GM04504 (cell line): ENCODE measurements around the gene OSBPL1A.

Source experiments
- DNase-seq: peaks from one replicate; pipeline ENCODE4 v3.0.0-alpha.2; 2012; ENCODE audit warnings: low read depth

OSBPL1A gene

GRCh38 chr18:24267878-24268277, 129.7 kb downstream of the OSBPL1A start:
- no peak for DNase-seq

DNA sequence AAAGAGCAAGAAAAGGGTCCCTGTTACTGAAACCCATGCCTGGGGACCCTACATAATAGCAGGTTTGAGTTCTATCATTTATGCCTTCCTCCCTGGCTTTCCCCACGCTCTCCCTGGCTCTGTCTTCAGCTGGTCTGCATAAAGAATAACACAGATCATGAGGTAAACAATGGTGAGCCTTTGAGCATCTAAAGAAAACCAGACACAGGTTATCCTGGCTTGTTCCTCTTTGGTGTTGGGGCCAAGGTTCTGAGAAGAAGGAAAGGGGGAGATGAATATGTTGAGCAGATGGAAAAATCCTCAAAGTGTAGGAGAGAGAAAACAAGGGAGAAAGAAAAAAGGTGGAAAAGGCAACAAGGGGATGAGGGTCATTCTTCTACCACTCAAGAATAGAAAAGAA, 131.5 kb downstream of the OSBPL1A start:
- no peak for DNase-seq

GRCh38 chr18:24265502-24266064, 132.0 kb downstream of the OSBPL1A start:
- no peak for DNase-seq

- DNase-seq = no peak
Observed at GRCh38 chr18:24263050-24263449, 134.6 kb downstream of the OSBPL1A start.

DNA sequence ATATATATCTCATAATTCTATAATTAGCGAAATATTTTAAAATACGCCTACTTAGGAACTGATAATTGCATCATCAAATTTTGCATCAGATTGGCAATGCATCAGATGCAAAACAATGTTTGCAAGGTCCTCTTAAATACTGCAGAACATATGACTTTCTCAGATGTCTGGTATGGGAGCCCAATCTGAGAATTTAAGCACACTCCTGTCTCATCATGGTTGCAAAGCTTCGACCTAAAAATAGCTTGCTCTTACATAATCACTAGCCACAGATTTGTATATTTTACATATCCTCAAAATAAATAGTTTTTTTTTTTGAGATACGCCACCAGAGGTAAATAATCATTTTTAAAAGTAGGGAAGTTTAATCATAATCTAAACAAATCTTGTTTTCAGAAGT, 135.5 kb downstream of the OSBPL1A start:
- DNase-seq = no peak

GRCh38 chr18:24259869-24260641, 137.6 kb downstream of the OSBPL1A start:
- DNase-seq = no peak

- no peak for DNase-seq
Observed at GRCh38 chr18:24254071-24254470, 143.6 kb downstream of the OSBPL1A start.

- DNase-seq = no peak
Observed at GRCh38 chr18:24249716-24250115, 147.9 kb downstream of the OSBPL1A start.

DNA sequence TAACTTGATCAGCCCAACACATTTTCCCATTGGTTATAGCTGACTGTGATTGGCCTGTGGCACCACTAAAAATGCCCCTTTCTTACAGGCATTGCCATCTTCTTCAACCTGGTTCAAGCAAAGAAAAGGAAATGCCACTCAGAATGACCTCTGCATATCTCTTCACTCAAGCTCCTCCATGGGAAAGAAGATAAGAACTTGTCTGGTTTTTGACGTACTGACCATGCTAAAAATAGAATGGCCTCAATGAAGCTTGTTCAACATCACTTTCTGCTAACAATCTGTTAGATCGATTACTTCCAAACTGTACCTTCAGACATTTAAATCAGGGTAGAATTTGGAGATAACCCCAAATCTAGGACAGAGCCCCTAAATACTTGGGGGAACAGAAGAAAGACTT, 149.3 kb downstream of the OSBPL1A start:
- DNase-seq = no peak

GRCh38 chr18:24246143-24246542, 151.5 kb downstream of the OSBPL1A start:
- DNase-seq = no peak

- DNase-seq = no peak
Observed at GRCh38 chr18:24244698-24245097, 152.9 kb downstream of the OSBPL1A start.

DNA sequence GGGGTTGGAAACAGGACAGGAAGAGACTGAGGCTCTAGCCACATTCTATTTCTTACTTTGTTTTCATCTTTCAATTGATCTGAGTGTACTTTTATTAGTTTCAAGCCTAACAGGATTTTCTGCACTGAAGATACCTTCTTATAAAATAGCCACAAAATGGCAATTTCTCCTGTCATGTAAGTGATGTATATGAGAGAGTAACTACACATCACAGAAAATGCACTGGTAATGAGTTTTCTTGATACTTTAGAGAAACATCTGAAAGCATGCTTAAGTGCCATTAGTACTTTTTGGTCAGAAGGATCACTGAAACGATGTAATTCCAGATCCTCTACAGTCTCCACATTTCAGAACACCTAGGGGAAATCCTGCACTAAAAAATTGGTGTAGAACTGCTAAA, 153.9 kb downstream of the OSBPL1A start:
- no peak for DNase-seq

GRCh38 chr18:24239341-24239740, 158.3 kb downstream of the OSBPL1A start:
- no peak for DNase-seq

DNA sequence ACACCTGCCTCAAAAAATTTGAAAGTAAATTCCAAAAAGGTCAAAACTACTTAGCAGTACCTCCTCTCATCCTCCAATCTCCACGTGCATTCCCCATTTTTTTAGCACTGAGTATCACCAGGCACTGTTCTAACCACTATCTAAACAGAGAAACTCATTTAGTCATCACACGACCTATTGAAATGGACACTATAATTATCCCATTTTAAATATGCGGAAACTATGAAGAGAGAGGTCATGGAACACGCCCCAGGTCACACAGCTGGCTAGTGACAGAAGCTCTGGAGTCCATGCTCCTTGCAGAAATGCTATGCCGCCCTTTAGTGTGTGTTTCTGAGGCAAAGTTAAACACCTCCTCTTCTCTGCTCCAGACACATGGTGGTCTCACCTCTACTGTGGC, 159.2 kb downstream of the OSBPL1A start:
- DNase-seq = no peak

- DNase-seq = no peak
Observed at GRCh38 chr18:24234850-24235418, 162.7 kb downstream of the OSBPL1A start.

DNA sequence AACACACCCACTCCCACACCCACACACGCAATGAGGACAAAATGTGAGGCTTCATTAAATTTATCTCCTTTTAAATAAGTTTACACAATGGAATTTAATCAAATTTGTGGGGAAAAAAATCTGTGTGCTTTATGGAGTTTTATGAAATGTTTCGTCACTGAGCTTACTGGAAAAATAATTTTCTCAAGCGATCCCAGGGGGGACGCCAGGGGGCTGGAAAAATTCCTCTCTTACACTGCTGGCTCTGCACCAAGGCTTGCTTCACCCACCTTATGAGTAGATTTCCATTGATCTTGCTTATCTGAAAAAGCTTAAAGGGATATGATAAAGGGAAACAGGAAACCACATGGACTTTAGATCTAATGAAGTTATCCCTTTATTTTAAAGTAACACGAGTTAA, 163.3 kb downstream of the OSBPL1A start:
- no peak for DNase-seq

DNA sequence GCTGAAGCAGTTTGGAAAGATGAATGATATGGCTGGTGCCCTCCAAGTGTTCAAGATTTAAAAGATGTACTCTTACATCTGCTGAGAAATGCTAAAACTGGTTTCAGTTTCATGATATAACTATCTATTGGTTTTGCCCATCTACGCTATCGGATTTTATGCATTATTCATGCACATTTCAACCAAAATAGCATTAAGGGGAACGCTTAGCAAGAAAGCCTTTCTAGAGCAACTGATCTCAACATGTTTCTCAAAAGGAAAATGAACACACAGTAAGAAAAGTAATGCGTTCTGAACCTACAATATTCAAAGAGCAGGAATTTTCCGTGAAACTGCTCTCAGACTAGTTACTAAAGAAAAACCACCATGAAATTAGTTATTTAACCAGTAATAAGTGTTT, 164.8 kb downstream of the OSBPL1A start:
- no peak for DNase-seq

DNA sequence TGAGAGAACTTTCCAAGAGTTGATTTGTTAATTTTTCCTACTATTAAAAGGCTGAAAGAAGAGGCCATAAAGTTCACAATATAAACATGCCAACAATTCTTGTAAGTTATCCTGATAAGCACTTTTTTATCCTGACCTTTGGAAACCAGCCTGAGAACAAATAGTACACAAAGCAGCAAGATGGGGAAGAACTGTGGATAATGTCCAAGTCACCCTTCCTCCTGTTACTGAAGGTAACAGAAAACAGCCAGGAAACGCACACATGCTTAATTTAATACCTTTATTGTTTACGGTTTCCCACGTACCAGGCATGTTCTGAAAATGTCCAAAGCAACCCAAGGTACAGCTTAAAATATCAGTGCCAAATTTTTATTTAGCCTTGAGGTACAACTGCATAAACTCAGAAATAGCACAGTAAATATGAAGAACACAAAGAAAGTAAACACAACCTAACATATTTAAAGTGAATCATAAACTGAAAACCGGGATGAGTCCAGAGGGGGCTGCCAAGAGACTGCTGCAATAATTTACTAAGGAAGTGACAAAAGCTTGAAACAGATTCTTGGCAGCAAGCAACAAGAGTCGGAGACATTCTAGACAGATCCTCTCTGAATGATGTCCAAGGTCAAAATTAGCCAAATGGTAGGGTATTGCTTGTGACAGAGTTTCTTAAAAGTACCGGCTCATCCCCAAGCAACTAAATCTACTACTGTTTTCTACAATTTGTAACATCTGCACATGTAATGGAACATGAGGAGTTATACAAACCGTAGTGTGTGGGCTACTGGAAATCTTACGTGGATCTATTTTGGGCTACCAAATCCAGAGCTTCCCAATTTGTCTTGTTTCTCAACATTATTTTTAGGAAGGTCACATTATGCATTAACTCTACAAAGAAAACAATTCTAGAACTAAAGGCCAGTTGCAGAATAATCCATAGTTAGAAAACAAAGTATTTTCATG, 165.6 kb downstream of the OSBPL1A start:
- DNase-seq = peak; percentile 33

DNA sequence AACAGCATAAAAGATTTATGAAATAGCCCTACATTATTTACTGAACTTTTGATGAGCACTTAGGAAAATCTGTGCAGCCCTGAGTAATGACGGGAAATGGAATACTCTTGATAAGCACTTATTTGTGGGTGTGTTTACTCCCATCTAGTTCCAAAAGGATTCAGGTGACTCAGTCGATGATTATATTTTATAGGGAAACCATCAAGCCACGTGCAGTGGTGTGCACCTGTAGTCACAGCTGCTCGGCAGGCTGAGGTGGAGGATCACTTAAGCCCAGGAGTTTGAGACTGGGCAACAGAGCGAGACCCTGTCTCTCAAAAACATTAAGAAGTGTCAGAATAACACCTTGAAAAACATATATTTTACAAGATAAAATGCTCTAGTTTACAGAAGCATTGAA, 166.9 kb downstream of the OSBPL1A start:
- DNase-seq = no peak

- no peak for DNase-seq
Observed at GRCh38 chr18:24228667-24229041, 169.0 kb downstream of the OSBPL1A start.

DNA sequence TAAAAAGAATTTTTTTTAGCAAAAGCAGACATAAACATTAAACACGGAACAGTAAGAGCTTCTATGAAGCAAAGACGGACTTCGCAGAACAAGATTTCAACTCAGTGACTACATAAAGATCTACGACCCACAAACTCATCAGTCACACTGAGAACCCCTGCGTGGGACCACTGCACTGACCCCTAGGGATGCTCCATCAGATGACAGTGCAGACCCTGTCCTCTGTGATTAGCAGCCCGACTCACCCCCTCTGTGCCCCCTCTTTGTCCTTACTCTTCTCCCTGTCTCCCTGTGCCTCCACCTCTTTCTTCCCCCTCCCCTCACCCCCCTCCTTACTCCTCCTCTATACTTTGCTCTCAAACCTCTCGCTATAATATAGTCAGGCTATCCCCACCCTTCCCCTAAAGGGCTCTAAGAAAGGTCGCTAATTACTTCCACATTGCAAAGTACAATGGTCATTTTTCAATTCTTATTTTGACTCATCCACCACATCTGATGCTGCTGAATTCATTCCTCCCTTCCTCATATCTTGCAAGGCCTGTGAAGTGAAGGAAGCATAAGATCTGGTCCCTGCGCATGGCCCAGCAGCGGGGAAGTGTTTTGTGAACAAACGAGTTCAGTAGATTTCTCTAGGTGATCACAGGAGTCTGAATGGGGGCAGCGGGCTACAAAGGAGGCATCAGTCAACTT, 169.5 kb downstream of the OSBPL1A start:
- no peak for DNase-seq

DNA sequence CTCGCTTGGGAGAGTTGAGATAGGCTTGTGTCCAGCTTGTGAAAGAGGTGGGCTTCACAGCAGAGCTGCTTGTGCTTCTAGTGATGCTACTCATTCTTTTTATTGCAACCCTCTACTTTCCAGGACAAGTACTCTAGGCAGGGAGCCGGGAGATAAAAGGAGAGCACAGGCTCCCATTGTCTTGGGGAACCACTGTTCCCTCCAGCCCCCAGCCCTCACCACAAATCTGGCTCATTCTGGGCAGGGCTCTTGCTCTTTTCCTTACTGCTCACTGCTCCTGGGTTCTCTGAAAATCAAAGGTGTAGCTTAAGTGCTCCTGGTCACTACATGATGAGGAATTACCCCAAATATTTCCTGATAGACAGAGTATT, 177.3 kb downstream of the OSBPL1A start:
- DNase-seq = no peak
